Activated T-cell treated with anti-CD3 and anti-CD28 coated beads, Interleukin-2, amount 50 U/mL, for 48 hours (primary cell): Measurements from ENCODE around the gene ANP32A.

Source experiments
- DNase-seq, 2 experiments: peaks; one replicate each; pipeline ENCODE4 v3.0.0-alpha.2; 2020

ANP32A gene

DNA sequence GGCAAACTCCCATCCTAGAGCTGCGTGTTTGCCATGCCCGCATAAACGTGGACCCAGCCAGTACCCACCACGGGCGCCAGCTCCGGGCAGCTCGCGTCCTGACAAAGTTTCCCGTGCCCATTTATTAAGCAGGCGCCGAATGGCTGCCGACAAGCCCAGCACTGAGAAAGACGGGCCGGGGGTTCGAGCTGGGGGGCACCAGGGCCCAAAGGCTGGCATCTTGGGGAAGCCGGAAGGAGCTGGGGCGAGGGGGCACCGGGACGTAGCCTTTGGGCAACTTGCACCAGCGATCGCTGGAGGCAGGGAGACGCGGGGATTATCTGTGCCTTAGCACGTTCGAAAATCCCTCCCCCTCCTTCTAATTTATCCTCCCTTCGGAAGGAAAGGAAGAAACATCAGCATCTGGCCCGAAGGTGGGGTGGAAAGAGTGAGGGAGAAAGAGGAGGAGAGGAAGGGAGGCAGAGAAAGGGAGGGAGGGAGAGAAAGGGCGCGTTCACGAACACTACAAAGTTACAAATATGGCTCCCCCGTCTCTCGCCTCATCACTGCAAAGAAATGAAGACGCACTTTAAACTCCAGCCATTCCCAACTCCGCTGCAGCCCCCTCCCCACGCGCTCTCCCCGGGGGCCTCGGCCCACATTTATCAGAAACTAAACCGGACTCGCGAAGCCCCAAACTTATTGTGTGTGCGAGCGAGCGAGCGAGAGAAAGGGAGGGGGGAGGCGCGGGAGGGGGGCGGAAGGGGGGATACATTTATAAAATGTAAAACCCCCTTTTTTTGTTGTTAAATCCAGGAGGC, 1.0 kb downstream of the ANP32A start:
- peak; percentile 68 to 76 for DNase-seq

DNA sequence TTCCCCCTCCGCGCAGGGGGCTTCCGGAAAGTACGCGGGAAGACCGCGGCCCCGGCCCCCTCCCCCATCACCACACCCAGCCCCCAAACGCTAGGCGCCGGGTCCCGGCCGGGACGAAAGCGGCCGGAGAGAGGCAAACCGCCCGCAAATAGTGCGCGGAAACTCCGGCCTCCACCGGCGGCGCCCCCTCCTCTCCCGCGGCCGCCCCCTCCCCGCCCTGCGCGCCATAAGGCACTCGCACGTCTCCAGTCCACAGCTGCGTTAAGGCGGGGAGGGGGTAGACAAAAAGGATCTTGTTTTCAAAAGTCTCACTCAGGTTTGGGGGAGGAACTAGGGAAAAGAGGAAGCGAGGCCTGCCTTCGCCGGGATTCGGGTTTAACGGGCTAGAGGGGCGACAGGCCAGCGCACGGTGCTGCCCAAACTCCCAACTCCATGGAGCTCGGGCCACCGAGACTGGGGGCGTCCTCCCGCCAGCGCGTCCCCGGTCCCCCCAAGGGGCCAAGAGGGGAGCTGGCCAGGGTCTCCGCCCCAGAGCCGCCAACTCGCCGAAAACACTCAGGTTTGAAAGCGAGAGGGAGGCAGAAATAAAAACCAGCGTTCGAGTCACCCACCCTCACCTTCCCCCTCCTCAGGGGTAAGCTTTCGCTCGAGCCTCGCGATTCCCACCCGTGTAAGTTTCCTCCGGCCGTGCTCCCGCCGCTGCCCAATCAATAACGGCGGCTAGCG, 1.8 kb downstream of the ANP32A start:
- DNase-seq: peak; percentile 70 to 72

DNA sequence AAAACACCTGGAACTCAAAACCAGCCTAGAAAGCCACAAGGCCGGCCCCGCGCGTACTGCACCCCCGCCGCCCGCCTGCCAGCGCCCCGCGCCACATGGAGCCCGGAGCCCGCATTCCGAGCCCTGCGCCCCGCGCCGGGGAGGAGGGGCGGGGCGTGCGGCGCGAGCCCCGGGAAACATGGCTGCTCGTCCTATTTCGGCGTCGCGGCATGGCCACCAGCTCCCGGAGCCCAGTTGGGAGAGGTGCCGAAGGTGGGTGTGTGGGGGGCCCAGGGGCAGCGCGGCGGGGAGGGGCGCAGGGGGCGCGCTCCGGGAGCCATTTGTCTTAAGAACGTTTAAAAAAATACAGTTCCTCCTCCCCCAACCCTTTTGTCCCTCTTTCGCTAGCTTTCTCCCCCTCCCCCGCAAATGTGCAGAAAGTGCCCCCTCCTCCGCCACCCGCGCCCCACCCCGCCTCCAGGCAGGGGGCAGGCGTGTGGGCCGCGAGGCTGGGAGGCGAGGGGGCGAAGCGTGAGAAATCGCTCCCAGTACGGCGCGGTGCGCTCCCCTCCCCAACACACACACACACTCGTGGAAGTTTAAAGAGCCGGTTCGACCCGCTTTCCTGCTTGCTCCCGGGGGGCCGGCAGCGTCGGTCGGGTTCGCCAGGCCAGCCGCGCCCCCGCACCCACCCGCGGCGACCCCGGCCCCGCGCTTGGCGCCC, 2.5 kb downstream of the ANP32A start:
- peak; percentile 79 to 82 for DNase-seq

DNA sequence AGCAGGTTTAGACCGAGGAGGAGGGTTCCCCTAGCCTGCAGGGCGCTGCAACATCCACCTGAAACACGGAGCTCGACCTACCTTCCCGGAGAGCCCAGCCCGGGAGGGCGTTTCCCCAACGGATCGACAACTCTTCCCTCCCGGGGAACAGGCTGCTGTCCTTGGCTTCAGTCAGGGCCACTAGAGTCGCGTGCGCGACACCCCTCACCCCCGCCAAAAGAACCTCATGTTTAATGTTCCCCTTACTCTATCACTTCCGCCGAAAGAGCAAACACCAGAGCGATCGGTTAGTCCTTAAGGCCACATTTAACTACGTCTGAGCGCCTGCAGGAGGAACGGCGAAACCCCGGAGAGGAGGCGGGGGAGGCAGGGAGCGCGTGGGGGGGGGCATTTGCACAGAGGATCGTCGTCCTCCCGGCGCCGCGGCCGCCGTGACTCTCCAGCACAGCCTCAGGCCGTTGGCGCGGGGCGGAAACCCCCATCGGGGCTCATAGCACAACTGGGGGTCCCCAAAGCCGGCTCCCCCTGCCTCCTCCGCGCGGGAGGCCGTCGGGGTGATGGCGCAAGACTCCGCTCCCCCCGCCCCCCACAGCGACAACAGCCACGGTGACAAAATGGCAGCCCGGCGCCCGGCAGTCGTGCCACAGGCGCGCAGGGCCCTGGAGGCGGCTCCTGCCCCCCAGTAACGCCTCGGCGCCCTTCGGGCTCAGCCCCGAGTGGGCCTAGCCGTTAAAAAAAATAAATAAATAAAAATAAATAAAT, 3.2 kb downstream of the ANP32A start:
- peak; percentile 82 to 84 for DNase-seq

DNA sequence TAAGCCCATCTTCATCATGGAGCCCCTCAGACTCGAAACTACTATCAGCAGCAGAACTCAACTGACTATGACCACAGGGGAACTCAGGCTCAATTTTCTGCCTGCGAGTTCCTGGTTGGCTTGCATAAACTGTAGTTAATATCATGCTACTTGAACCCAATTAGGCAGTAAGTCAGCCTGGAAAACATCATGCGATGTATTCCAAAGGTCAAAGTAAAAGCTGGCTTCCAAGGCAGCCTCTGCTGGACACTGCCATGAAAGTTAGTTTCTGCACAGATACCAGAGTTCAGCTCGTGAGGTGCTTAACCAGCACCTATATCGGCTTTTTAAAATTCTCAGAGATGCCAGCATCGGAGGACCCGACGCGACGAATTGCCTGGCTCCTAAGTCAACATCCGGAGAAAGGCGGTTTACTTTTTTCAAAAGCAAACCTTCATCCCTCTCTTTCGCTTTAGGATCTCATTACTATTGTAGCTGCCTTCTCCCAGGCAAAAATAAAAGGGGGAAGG, 3.8 kb downstream of the ANP32A start:
- no peak for DNase-seq

- no peak for DNase-seq
Observed at GRCh38 chr15:68816158-68816557, 4.5 kb downstream of the ANP32A start.

GRCh38 chr15:68815598-68815997, 5.1 kb downstream of the ANP32A start:
- no peak for DNase-seq

- no peak for DNase-seq
Observed at GRCh38 chr15:68814596-68814995, 6.1 kb downstream of the ANP32A start.

- no peak for DNase-seq
Observed at GRCh38 chr15:68812597-68813431, 7.9 kb downstream of the ANP32A start.

- DNase-seq: no peak
Observed at GRCh38 chr15:68812069-68812468, 8.6 kb downstream of the ANP32A start.

DNA sequence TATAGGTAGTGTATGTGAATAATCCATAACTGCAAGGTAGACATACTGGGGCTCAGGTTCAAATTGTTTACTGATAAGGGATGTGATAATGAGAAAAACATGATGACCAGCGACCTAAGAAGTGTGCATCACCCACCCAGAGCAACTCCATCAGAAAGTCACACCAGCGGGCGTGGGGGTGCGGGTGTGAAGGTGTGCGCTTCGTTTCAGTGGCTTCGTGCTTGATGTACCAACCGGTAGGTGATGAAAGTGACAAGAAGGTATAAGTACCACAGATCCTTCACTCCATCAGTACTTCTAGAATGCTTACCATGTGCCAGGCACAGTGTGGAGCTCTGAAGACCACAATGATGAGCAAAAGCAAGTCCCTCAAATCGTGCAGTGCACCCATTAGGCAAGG, 11.2 kb downstream of the ANP32A start:
- no peak for DNase-seq

GRCh38 chr15:68808770-68809169, 11.9 kb downstream of the ANP32A start:
- DNase-seq: no peak

DNA sequence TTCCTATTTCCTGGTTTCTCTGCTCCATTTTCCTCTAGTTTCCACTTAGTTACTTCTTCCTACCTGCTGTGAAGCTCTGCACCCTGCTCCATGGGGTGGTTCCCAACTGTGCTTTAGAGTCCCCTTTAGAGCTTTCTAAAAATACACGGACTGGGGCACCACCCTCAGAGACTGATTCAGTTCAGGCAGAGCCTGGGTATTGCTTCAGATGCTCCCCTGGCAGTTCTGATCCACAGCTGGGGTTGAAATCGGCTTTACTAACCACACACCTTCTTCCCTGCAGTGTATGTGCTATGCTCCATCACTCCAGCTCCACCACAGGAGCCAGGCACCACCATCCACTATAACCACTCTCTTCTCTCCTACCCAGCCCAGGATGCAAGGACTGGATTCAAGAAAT, 12.6 kb downstream of the ANP32A start:
- DNase-seq: no peak

DNA sequence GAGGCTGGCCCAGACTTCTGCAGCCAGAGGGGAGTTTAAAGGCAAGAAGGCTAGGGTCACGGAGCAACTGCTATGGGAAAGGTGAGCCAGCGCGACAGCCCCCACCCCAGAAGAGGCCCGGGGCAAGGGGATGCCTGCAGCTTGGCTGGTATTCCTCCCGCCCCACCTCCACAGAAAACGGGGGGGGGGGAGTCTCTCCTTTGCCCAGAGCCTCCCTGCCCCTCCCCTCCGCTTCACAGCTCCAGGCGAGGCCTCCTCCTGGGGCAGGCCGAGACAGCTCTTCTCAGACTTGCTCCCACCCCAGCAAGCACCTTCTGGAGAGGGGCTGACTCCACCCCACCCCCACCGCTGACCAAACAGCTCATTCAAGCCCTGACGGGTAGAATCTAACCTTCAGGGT, 13.4 kb downstream of the ANP32A start:
- no peak for DNase-seq

DNA sequence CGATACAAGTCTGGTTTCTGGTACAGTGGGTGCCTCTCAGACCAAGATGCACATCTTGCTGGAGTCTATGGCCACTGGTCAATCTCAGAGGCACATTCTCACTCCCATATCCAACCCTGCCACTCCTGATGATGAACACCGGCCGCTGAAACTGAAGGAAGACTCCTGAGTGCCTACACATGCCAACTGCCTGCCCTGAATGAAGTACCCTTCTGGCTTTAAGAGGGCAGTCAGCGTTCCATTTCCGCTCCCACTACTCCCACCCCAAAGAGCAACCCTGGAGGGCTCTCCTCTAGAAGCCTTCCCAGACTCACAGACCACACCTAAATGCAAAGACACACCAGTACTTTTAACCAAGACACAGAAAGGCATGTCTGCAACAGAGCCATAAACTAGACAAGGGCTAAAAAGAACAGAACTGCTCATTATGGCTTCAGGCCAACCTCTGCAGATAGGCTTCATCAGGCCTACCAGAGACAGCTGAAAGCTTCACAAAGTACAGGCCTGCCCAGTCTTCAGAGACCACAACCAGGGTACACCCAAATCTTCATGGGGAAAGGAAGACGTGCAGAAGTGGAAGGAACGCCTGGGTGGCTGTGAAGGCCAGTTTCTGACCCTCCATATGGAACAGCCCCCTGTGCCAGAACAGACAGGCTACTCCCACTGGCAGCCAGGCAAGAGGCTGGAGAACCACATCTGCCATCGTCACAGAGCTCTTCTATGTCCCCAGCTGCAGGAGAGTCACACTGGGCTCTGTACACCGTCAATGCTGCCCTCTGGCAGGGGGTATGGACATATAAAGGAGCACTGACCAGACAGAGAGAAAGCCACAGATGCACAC, 14.3 kb downstream of the ANP32A start:
- DNase-seq: no peak

DNA sequence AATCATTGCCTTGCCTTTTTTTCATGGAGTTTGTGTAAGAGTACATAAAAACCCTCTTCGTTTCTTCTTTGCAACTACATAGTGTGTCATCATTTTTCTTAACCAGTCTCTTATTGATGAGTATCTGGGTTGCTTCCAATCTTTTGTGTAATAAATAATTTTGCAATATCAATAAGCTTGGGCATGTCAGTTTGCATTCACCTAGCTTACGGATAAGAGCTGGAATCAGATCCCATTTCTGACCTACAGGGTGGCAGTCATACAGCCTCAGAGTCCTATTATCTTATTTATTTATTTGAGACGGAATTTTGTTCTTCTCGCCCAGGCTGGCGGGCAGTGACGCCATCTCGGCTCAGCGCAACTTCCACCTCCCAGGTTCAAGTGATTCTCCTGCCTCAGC, 18.3 kb downstream of the ANP32A start:
- no peak for DNase-seq

GRCh38 chr15:68801572-68802148, 19.0 kb downstream of the ANP32A start:
- no peak for DNase-seq

- DNase-seq: no peak
Observed at GRCh38 chr15:68800875-68801274, 19.8 kb downstream of the ANP32A start.

GRCh38 chr15:68798346-68799094, 22.2 kb downstream of the ANP32A start:
- no peak for DNase-seq
